Nephron (organoid): ENCODE results near the gene TTC21B.

Experiments used
- H3K27ac Mint-ChIP-seq, 3 experiments: 2 replicates each; pipeline ENCODE4 v1.8.0; 2020; ENCODE audit warnings: mixed read lengths in 3 of 3, mild to moderate bottlenecking in 2 of 3, moderate library complexity in 1 of 3
- H3K27me3 Mint-ChIP-seq: 2 replicates; pipeline ENCODE4 v1.8.0; 2021; ENCODE audit warnings: low read depth, mild to moderate bottlenecking, moderate library complexity, mixed read lengths
- H3K36me3 Mint-ChIP-seq: 2 replicates; pipeline ENCODE4 v1.8.0; 2020; ENCODE audit warnings: low read depth, mixed read lengths
- H3K4me1 Mint-ChIP-seq: 2 replicates; pipeline ENCODE4 v1.8.0; 2020; ENCODE audit warnings: mixed read lengths
- H3K4me3 Mint-ChIP-seq, 3 experiments: 2 replicates each; pipeline ENCODE4 v1.8.0; 2020; ENCODE audit warnings: mild to moderate bottlenecking in 3 of 3, mixed read lengths in 3 of 3, moderate library complexity in 2 of 3
- H3K9me3 Mint-ChIP-seq: 2 replicates; pipeline ENCODE4 v1.8.0; 2020; ENCODE audit warnings: mixed read lengths
- CTCF ChIP-seq, 3 experiments: fragments of 200-600 bp; sonication (generic); IDR thresholded peaks; one replicate each; pipeline ENCODE4 v1.5.0; 2021; ENCODE audit warnings: antibody characterized with exemption in 3 of 3; ENCODE audit not compliant: unreplicated experiment in 3 of 3

The TTC21B gene

DNA sequence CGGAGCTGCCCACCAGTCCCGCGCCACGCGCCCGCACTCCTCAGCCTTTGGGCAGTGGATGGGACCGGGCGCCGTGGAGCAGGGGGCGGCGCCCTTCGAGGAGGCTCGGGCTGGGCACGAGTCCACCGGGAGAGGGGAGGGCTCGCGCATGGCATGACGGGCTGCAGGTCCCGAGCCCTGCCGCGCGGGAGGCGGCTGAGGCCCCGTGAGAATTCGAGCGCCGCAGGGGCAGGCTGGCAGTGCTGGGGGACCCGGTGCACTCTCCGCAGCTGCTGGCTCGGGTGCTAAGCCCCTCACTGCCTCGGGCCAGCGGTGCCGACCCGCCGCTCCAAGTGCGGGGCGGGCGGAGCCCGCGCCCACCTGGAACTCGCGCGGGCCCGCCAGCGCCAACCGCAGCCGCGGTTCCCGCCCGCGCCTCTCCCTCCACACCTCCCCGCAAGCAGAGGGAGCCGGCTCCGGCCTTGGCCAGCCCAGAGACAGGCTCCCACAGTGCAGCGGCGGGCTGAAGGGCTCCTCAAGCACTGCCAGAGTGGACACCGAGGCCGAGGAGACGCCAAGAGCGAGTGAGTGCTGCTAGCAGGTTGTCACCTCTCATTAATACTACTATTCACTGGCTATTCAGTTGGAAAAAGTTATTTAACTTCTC lies 3.6 kb upstream of the TTC21B start:
- H3K9me3 Mint-ChIP-seq = no peaks in the 10 kb centered on the region
- peaks cover 12% of the 10 kb centered on the region for H3K4me1 Mint-ChIP-seq
- no peaks in the 10 kb centered on the region for H3K27me3 Mint-ChIP-seq
- TF ChIP-seq CTCF (IDR thresholded peaks at IDR 0.05; ENCODE audit: unreplicated experiment in 3 of 3) = no peak
- no peaks in the 10 kb centered on the region for H3K36me3 Mint-ChIP-seq
- no peak overlapping the region for H3K27ac Mint-ChIP-seq
- H3K4me3 Mint-ChIP-seq = no peak overlapping the region

DNA sequence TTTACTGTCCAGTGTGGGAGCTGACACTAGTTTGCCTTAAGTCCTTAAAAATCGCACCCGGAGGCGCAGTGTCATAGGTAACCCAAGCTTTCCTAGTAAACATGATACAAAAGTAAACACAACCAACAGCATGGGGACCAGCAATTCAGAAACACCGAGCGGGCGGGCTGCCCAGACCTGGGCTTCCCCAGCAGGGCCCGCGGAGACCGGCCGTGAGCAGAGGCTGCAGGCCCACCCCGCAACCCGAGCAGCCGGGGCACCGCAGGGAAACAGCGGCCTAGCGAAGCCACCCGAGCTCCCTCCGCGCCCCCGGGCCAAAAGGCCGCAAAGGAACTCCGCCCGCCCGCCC lies 296 bp downstream of the TTC21B start:
- Mint-ChIP-seq H3K27me3 (no peaks in the 10 kb centered on the region), H3K4me1 (peaks cover 12% of the 10 kb centered on the region), H3K4me3 (no peak overlapping the region), H3K9me3 (no peaks in the 10 kb centered on the region), H3K36me3 (peaks cover 8% of the 10 kb centered on the region), H3K27ac (no peak overlapping the region)
- no peak for TF ChIP-seq CTCF (IDR thresholded peaks at IDR 0.05; ENCODE audit: unreplicated experiment in 3 of 3)

DNA sequence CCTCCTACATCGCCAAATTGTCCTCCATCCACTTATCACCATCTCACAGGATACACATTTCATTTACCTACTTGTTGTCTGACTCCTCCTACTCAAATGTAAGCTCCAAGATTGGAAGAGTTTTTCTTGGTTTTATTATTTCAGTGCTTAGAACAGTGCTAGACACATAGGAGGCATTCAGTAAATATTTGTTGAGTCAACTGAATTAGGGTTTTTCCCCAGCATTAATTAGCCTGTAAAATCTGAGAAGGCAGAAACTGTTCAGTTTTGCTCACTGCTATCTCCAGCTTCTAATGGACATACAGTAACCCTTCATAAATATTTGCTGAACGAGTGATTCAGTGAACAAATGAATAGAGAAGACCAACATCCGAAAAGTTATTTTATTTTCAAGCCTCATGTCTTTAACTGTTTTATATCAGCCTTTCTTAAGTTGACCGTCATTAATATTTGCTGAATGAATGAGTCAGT lies 800 bp downstream of the TTC21B start:
- no peak for TF ChIP-seq CTCF (IDR thresholded peaks at IDR 0.05; ENCODE audit: unreplicated experiment in 3 of 3)
- H3K4me3 Mint-ChIP-seq = no peak overlapping the region
- no peak overlapping the region for H3K27ac Mint-ChIP-seq
- no peaks in the 10 kb centered on the region for H3K27me3 Mint-ChIP-seq
- peaks cover 13% of the 10 kb centered on the region for H3K36me3 Mint-ChIP-seq
- no peaks in the 10 kb centered on the region for H3K9me3 Mint-ChIP-seq
- peaks cover 12% of the 10 kb centered on the region for H3K4me1 Mint-ChIP-seq

DNA sequence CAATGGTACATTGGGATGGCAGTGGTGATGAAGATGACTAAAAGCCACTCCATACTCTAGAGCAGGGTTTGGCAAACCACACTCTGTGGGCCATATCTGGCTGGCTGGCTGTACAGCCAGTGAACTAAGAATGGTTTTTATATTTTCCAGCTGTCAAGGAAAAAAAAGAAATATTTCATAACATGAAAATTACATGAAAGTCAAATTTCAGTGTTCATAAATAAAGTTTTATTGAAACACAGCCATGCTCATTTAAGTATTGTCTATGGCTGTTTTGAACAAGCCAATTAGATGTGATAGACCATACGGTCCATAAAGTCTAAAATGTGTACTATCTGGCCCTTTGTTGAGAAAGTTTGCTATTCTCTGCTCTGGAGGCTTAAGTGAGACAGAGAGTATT lies 1.5 kb downstream of the TTC21B start:
- Mint-ChIP-seq H3K27ac (no peak overlapping the region), H3K4me1 (peaks cover 12% of the 10 kb centered on the region)

GRCh38 chr2:165950438-165950837 lies 3.1 kb downstream of the TTC21B start:
- H3K27me3 Mint-ChIP-seq = no peaks in the 10 kb centered on the region
- no peaks in the 10 kb centered on the region for H3K9me3 Mint-ChIP-seq
- H3K36me3 Mint-ChIP-seq = peaks cover 19% of the 10 kb centered on the region
- H3K4me1 Mint-ChIP-seq = peaks cover 9% of the 10 kb centered on the region
- TF ChIP-seq CTCF (IDR thresholded peaks at IDR 0.05; ENCODE audit: unreplicated experiment in 3 of 3) = no peak
- H3K27ac Mint-ChIP-seq = no peak overlapping the region
- no peak overlapping the region for H3K4me3 Mint-ChIP-seq

More for the DNA sequence above, 1.5 kb downstream of the TTC21B start:
- H3K9me3 Mint-ChIP-seq = no peaks in the 10 kb centered on the region
- no peak overlapping the region for H3K4me3 Mint-ChIP-seq
- H3K27me3 Mint-ChIP-seq = no peaks in the 10 kb centered on the region
- TF ChIP-seq CTCF (IDR thresholded peaks at IDR 0.05; ENCODE audit: unreplicated experiment in 3 of 3) = no peak
- peaks cover 19% of the 10 kb centered on the region for H3K36me3 Mint-ChIP-seq

GRCh38 chr2:165941827-165942226 lies 11.7 kb downstream of the TTC21B start:
- TF ChIP-seq CTCF (IDR thresholded peaks at IDR 0.05; ENCODE audit: unreplicated experiment in 3 of 3) = no peak
- Mint-ChIP-seq H3K4me3 (no peak overlapping the region), H3K9me3 (no peaks in the 10 kb centered on the region), H3K4me1 (no peaks in the 10 kb centered on the region), H3K27ac (no peak overlapping the region), H3K27me3 (no peaks in the 10 kb centered on the region), H3K36me3 (peaks cover 59% of the 10 kb centered on the region)
